ACC112 (cell line): ENCODE measurements around the gene STAP1.

ENCODE experiments used
- H2AFZ ChIP-seq: fragments of 200-600 bp; sonication (generic); one replicate; pipeline ENCODE4 v1.6.0; 2017; ENCODE audit warnings: antibody characterized with exemption, low read length; ENCODE audit not compliant: unreplicated experiment
- H3K27ac ChIP-seq: fragments of 200-600 bp; sonication (generic); 2 replicates; pipeline ENCODE4 v1.5.1; 2014; ENCODE audit warnings: low read depth, mild to moderate bottlenecking, antibody characterized with exemption, low read length, moderate library complexity
- H3K27me3 ChIP-seq: fragments of 200-600 bp; sonication (generic); 2 replicates; pipeline ENCODE4 v1.6.1; 2014; ENCODE audit warnings: mild to moderate bottlenecking, antibody characterized with exemption, low read length, moderate library complexity, mixed read lengths; ENCODE audit not compliant: insufficient read depth
- H3K36me3 ChIP-seq: fragments of 200-600 bp; sonication (generic); 2 replicates; pipeline ENCODE4 v1.6.1; 2016; ENCODE audit warnings: mild to moderate bottlenecking, antibody characterized with exemption, low read length, moderate library complexity, mixed read lengths; ENCODE audit not compliant: insufficient read depth
- H3K4me1 ChIP-seq: fragments of 200-600 bp; sonication (generic); one replicate; pipeline ENCODE4 v1.6.1; 2016; ENCODE audit warnings: low read length, mixed read lengths; ENCODE audit not compliant: insufficient read depth, unreplicated experiment, control insufficient read depth
- H3K4me3 ChIP-seq: fragments of 200-600 bp; sonication (generic); 2 replicates; pipeline ENCODE4 v1.5.1; 2014; ENCODE audit warnings: mild to moderate bottlenecking, low read depth, low read length
- H3K79me2 ChIP-seq: fragments of 200-600 bp; sonication (generic); one replicate; pipeline ENCODE4 v1.6.0; 2016; ENCODE audit warnings: low read length; ENCODE audit not compliant: control insufficient read depth, unreplicated experiment, insufficient read depth

STAP1 gene

GRCh38 chr4:67581208-67581857 lies 22.8 kb downstream of the STAP1 start:
- no peak overlapping the region for H2AFZ ChIP-seq
- no peaks in the 10 kb centered on the region for H3K27me3 ChIP-seq
- H3K27ac ChIP-seq = no peak overlapping the region
- H3K4me3 ChIP-seq = no peak overlapping the region
- H3K4me1 ChIP-seq = no peaks in the 10 kb centered on the region
- H3K79me2 ChIP-seq = no peaks in the 10 kb centered on the region
- H3K36me3 ChIP-seq = no peaks in the 10 kb centered on the region

GRCh38 chr4:67581913-67582312 lies 23.4 kb downstream of the STAP1 start:
- H3K27me3 ChIP-seq = no peaks in the 10 kb centered on the region
- H3K79me2 ChIP-seq = no peaks in the 10 kb centered on the region
- H2AFZ ChIP-seq = no peak overlapping the region
- H3K4me3 ChIP-seq = no peak overlapping the region
- no peak overlapping the region for H3K27ac ChIP-seq
- H3K4me1 ChIP-seq = no peaks in the 10 kb centered on the region
- no peaks in the 10 kb centered on the region for H3K36me3 ChIP-seq

GRCh38 chr4:67584496-67584895 lies 26.0 kb downstream of the STAP1 start:
- no peak overlapping the region for H3K4me3 ChIP-seq
- H3K36me3 ChIP-seq = no peaks in the 10 kb centered on the region

GRCh38 chr4:67587156-67587555 lies 28.6 kb downstream of the STAP1 start:
- no peaks in the 10 kb centered on the region for H3K36me3 ChIP-seq
- no peaks in the 10 kb centered on the region for H3K4me1 ChIP-seq
- no peak overlapping the region for H3K4me3 ChIP-seq
- H3K27me3 ChIP-seq = no peaks in the 10 kb centered on the region
- H3K79me2 ChIP-seq = no peaks in the 10 kb centered on the region
- H2AFZ ChIP-seq = no peak overlapping the region
- H3K27ac ChIP-seq = no peak overlapping the region

More at GRCh38 chr4:67584496-67584895, 26.0 kb downstream of the STAP1 start:
- Histone ChIP-seq H3K4me1 (no peaks in the 10 kb centered on the region), H2AFZ (no peak overlapping the region), H3K27ac (no peak overlapping the region), H3K27me3 (no peaks in the 10 kb centered on the region), H3K79me2 (no peaks in the 10 kb centered on the region)

GRCh38 chr4:67593741-67594175 lies 35.2 kb downstream of the STAP1 start:
- no peaks in the 10 kb centered on the region for H3K79me2 ChIP-seq
- peaks cover 9% of the 10 kb centered on the region; the same call in 1 of the 2 replicates for H3K27me3 ChIP-seq
- no peaks in the 10 kb centered on the region for H3K36me3 ChIP-seq
- peaks cover 11% of the 10 kb centered on the region for H3K4me1 ChIP-seq
- no peak overlapping the region for H3K27ac ChIP-seq
- H2AFZ ChIP-seq = peak overlapping the region; percentile 21
- no peak overlapping the region for H3K4me3 ChIP-seq

GRCh38 chr4:67603310-67604028 lies 44.9 kb downstream of the STAP1 start:
- Histone ChIP-seq H3K4me3 (no peak overlapping the region), H3K27ac (no peak overlapping the region), H3K27me3 (peaks cover 9% of the 10 kb centered on the region; the same call in 1 of the 2 replicates), H3K36me3 (no peaks in the 10 kb centered on the region), H3K79me2 (no peaks in the 10 kb centered on the region), H3K4me1 (no peaks in the 10 kb centered on the region), H2AFZ (no peak overlapping the region)

GRCh38 chr4:67604029-67604381 lies 45.5 kb downstream of the STAP1 start:
- H3K4me3 ChIP-seq = no peak overlapping the region
- H3K27me3 ChIP-seq = peaks cover 4% of the 10 kb centered on the region; the same call in 1 of the 2 replicates
- no peak overlapping the region for H3K27ac ChIP-seq
- H3K79me2 ChIP-seq = no peaks in the 10 kb centered on the region
- H2AFZ ChIP-seq = no peak overlapping the region
- no peaks in the 10 kb centered on the region for H3K4me1 ChIP-seq
- no peaks in the 10 kb centered on the region for H3K36me3 ChIP-seq

GRCh38 chr4:67604749-67605148 lies 46.2 kb downstream of the STAP1 start:
- Histone ChIP-seq H3K36me3 (no peaks in the 10 kb centered on the region), H3K79me2 (no peaks in the 10 kb centered on the region), H2AFZ (no peak overlapping the region), H3K4me1 (no peaks in the 10 kb centered on the region), H3K27ac (no peak overlapping the region), H3K27me3 (no peaks in the 10 kb centered on the region), H3K4me3 (no peak overlapping the region)

- H2AFZ ChIP-seq = peak overlapping the region; percentile 39
- no peaks in the 10 kb centered on the region for H3K4me1 ChIP-seq
- peaks cover 8% of the 10 kb centered on the region for H3K36me3 ChIP-seq
- no peak overlapping the region for H3K27ac ChIP-seq
- H3K79me2 ChIP-seq = no peaks in the 10 kb centered on the region
- H3K4me3 ChIP-seq = peak overlapping the region; percentile 48
- no peaks in the 10 kb centered on the region for H3K27me3 ChIP-seq
Measured at GRCh38 chr4:67608027-67608426, 49.5 kb downstream of the STAP1 start.

GRCh38 chr4:67614186-67614585 lies 55.7 kb downstream of the STAP1 start:
- Histone ChIP-seq H3K4me3 (no peak overlapping the region), H3K36me3 (peaks cover 42% of the 10 kb centered on the region), H2AFZ (no peak overlapping the region), H3K27ac (no peak overlapping the region), H3K27me3 (no peaks in the 10 kb centered on the region), H3K79me2 (no peaks in the 10 kb centered on the region), H3K4me1 (peaks cover 5% of the 10 kb centered on the region)

- Histone ChIP-seq H2AFZ (no peak overlapping the region), H3K36me3 (peaks cover 47% of the 10 kb centered on the region), H3K79me2 (no peaks in the 10 kb centered on the region)
Measured at GRCh38 chr4:67615119-67615518, 56.6 kb downstream of the STAP1 start.

More at GRCh38 chr4:67615119-67615518, 56.6 kb downstream of the STAP1 start:
- Histone ChIP-seq H3K27me3 (no peaks in the 10 kb centered on the region), H3K27ac (no peak overlapping the region), H3K4me1 (peaks cover 5% of the 10 kb centered on the region), H3K4me3 (no peak overlapping the region)
